HG03565 (cell line): ENCODE results near the gene FOXJ3.
A peak's percentile ranks its signal among the peaks of the same experiment; 100 is the strongest.

Experiments used
- ATAC-seq: cut with Tn5 transposase; IDR thresholded peaks from one replicate; pipeline ENCODE4 v1.9.1; 2021; ENCODE audit warnings: mild to moderate bottlenecking, moderate library complexity; ENCODE audit not compliant: unreplicated experiment

FOXJ3 gene

DNA sequence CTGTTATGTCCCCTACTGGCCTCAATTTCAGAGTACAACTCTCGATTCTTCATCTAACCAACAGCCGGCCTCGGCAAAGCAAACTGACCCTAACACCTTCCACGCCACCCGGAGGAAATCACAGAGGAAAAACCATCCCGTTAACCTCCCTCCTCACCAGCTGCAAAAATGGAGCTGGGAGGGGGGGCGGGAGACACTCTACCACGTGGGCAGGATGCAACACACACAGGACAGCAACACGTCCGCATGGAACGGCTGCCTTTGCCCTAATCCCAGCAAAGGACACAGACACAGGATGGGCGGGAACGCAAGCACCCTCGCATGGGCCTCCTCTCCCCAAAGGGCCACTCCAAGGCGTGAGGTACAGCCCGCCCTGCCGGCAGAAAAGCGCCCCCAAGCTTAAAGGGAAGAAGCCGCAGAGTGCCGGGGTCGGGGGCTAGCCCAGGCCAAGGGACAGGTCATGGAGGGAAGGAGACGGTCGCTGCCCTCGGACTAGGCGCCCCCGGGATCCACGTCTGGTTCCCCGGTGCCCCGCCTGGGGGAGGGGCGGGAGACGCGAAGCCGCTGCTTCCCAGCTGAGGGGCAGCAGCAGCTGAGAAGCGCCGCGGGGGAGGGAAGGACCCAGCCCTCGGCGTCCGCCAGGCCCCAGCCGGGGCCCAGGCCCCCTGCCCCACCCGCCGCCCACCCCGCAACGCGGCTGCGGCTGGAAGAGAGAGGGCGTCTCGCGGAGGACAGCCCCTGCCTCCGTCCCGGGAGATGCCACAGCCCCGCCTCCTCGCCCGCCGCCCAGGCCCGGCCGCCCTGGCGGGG lies 590 bp downstream of the FOXJ3 start:
- peak; percentile 29 for ATAC-seq

DNA sequence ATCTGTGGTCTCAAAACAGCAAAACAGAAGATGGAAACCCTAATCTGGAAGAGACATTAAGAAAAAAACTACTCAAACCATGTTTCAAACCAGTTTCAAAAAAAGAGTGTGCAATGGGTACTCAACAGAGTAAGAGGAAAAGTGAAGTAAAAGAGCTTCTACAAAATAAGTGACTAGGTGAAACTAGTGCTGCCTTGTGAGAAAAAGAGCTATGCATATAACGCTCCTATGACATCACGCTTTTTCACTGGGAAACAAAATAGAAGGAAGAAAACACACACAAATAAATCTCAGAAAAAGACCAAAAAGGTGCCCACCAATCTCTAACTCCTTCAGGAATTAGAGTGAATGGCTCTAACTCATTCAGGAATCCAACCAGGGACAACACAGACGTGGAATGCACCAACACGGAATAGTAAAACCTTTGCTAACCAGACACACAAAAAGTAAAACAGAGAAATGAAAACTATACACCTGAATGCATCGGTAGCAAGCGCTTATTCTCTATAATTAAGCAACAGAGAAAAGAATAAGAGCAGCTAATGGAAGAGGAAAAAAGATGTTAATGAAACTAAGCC lies 1.3 kb downstream of the FOXJ3 start:
- ATAC-seq, result no peak

DNA sequence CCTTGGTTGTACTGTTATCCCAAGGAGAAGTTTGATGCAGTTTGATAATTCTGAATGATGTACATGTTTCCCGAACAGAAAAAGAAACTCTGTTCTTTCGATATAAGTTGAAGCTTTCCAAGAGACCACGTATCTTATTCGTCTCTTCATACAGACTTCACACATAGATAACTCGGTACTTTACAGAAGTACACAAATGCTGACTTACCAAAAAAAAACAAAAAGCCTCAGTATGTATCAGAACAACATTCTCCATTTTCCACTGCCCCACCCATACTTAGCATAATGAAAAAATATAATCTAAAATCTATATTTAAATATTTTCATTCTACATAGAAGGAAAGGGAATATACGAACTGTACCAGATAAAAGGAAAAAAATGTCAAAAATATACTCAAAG lies 2.2 kb downstream of the FOXJ3 start:
- no peak for ATAC-seq

- ATAC-seq, result no peak
Observed at GRCh38 chr1:42330215-42330614, 4.8 kb downstream of the FOXJ3 start.

GRCh38 chr1:42328916-42329496 lies 6.0 kb downstream of the FOXJ3 start:
- ATAC-seq, result no peak

DNA sequence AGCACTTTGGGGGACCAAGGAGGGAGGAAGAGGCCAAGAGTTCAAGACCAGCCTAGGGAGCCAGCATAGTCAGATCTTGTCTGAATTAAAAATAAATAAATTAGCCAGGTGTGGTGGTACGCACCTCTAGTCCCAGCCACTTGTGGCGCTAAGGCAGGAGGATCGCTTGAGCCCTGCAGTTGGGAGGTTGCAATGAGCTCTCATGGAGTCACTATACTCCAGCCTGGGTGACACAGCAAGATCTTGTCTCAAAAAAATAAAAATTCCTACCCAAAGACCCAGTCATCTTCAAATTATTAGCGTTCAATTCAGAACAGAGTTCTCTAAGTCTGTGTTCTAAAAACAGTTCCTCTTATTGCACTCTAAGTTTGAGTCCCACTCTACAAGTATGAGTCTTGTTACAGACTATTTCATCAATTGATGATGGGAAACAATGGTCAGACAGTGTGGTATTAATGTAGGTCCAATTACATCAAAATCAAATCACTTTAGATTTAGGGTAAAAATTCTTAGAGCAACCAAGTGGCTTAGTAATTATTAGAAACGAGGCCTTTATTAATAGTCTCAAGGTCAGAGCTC lies 6.9 kb downstream of the FOXJ3 start:
- ATAC-seq, result no peak

DNA sequence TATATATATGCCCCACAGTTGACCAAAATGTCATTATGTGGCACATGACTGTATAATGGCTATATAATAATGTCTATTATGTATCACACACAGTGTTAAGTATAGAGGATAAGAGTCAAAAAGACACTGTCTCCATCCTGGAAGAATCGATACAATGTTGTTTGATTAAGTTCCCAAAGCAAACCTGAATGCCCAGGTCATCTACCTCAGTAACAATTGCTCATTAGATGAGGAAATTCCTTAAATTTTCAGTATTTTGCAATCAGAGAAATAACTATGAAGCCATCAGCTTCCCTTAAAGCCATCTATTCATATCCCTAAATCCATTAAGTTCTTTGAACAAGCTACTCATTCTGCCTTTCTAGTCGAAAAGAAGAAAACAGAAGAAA lies 10.0 kb downstream of the FOXJ3 start:
- no peak for ATAC-seq

DNA sequence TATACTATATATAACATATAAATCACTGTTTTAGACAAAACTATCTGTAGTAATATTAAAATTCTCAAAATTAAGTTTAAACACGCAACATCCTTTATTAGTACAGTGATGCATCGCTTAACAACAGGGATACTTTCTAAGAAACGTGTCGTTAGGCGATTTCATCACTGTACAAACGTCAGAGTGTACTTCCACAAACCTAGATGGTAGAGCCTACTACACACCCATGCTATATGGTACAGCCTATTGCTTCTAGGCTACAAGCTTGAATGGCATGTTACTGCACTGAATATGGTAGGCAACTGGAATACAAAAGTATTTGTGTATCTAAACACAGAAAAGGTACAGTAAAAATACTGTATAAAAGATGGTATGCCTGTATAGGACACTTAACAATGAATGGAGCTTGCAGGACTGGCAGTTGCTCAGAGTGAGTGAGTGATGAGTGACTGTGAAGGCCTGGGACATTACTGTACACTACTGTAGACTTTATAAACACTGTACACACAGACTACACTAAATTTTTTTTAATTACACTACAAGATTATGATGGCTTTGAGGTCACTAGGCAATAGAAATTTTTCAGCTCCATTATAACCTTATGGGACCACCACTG lies 10.5 kb downstream of the FOXJ3 start:
- ATAC-seq, result no peak

DNA sequence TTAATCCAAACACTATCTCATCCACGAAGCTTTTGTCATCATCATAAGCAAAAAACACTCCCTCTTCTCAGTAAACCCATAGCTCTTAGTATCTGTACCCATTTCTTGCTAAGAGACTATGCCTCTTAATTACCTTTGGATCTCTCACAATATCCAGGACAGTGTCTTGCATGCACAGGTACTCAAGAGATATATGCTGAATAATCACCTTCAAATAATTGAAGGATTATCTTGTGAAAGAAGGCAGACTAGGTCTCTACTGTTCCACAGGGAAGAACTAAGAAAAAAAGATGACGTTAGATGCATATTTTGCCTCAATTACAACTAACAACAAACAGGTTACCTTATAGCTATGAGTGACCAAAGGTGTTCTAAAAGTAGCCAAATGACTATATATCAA lies 11.5 kb downstream of the FOXJ3 start:
- no peak for ATAC-seq

DNA sequence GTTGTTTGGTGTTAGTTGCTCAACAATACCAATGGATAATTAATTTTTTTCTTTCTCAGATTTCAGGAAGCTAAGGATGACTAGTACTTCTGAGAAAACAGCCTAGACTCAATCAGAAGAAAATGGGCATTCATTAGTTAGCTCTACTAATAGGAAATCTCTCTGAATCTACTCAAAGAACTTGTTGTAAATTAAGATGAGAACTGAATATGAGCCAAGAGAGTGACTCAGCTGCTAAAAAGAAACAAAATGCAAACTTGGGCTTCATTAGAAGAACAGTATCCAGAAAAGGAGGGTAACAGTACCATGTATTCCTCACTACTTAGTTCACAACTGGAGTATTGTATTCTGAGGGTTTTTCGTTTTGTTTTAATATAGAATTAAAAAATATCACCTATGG lies 12.5 kb downstream of the FOXJ3 start:
- ATAC-seq, result no peak

DNA sequence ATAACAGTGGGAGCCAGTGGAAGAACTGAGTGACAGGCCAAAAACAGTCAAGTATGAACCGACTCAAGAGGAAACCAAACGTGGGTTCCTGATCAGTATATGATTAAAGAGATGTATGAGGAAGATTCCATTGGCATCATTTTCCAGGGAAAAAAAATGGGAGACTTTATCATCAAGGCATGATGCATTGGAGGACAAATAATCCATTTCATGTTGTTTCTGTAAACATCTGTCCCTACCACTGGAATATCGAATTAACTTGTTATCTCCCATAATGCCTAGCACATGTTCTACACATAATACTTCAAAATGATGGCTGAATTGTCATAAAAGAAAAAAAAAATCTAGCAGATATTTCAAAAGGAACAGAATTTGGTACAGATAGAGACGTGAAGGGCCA lies 13.3 kb downstream of the FOXJ3 start:
- ATAC-seq, result no peak

DNA sequence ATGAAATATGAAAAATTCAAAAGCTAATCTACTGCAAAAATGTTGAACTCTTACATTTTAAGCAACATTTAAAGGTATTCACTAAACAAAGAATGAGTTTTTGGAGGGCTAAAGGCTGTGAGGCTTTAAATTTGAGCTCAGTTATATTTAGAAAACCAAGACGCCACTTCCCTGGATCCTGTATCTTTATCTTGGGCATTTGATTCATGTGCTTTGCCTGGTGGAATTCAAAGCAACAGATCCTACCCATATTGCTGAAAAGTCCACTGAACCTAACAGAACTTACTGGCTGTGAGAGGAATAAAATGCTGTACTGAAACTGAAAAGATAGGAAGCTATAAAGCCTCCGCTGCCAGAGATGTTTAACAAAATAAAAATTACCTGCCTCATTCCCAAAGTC lies 14.3 kb downstream of the FOXJ3 start:
- ATAC-seq, result no peak

GRCh38 chr1:42319871-42320484 lies 15.1 kb downstream of the FOXJ3 start:
- ATAC-seq, result no peak

DNA sequence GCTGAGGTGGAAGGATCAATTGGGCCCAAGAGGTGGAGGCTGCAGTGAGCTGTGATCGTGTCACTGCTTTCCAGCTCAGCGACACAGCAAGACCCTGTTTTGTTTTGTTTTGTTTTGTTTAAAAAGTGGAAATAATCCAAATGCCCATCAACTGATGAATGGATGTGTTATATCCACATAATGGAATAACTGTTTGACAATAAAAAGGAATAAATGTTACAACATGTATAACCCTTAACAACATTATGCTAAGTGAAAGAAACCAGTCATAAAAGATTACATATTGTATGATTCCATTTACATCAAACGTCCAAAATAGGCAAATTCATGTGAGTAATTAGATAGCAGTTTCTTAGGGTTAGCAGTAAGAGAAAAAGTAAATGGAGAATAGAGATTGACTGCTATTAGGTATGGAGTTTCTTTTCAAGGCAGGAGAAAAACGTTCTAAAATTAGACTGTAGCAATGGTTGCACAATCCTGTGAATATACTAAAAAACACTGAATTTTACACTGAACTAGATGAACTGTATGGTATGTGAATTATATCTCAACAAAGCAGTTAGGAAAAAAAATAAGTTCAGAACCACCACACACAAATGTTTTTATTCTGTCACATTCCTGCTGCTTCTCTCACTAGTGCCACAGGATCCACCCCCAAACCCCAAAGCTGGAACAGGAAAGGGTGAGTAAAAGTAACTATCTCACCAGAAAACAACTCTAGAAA lies 15.7 kb downstream of the FOXJ3 start:
- ATAC-seq, result no peak

DNA sequence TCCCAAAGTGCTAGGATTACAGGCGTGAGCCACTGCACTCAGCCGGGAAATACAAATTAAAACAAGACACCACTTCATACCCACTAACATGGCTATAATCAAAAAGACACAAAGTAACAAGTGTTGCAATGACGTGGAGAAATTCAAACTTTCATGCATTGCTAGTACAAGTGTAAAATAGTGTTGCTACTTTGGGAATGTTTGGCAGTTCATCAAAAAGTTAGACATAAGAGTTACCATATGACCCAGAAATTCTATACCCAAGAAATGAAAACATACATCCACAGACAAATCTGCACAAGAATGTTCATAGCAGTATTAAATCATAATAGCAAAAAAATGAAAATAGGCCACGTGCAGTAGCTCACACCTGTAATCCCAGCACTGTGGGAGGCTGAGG lies 16.4 kb downstream of the FOXJ3 start:
- no peak for ATAC-seq

DNA sequence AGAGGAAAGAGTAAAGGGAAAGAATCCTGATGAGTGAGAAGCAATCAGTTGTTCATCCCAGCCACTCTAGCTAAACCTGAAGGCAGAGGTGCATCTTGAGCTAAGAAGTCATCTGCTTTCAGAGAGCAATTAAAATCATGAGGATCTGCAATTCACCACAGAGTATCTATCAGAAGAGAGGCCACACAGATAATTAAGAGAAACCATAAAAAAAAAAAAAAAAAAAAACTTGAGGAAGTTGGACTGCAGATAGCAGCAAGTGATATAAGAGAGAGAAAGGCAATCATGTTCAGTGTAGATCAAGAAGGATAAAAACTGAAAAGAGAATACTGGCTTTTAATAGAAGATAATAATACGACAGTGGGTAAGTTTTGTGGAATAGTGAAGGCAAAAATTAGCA lies 17.7 kb downstream of the FOXJ3 start:
- ATAC-seq, result no peak

GRCh38 chr1:42316292-42316691 lies 18.7 kb downstream of the FOXJ3 start:
- no peak for ATAC-seq

GRCh38 chr1:42315500-42315899 lies 19.5 kb downstream of the FOXJ3 start:
- no peak for ATAC-seq

GRCh38 chr1:42313970-42314369 lies 21.1 kb downstream of the FOXJ3 start:
- no peak for ATAC-seq

GRCh38 chr1:42312576-42313212 lies 22.3 kb downstream of the FOXJ3 start:
- ATAC-seq, result no peak
